HUES48 (cell line): ENCODE data around the gene PPP1R12B.
"Not testable (repeated sequence)": the region's sequence is repeated elsewhere in the genome, so short reads cannot be mapped to it uniquely, and the experiment has no call there.

Experiments
- H3K27ac ChIP-seq: one replicate; pipeline ENCODE4 v1.7.0; 2013; ENCODE audit warnings: low read depth, low read length, inconsistent platforms
- H3K27me3 ChIP-seq: 2 replicates; pipeline ENCODE4 v1.6.1; 2013; ENCODE audit warnings: mild to moderate bottlenecking, low read length; ENCODE audit not compliant: control insufficient read depth, insufficient read depth
- H3K36me3 ChIP-seq: 2 replicates; pipeline ENCODE4 v1.6.1; 2013; ENCODE audit warnings: low read length; ENCODE audit not compliant: control insufficient read depth, insufficient read depth
- H3K4me1 ChIP-seq: 2 replicates; pipeline ENCODE4 v1.6.1; 2013; ENCODE audit warnings: mild to moderate bottlenecking, low read length; ENCODE audit not compliant: control insufficient read depth, insufficient read depth
- H3K4me3 ChIP-seq: 2 replicates; pipeline ENCODE4 v1.5.1; 2013; ENCODE audit warnings: mild to moderate bottlenecking, low read depth, low read length
- H3K9ac ChIP-seq: 2 replicates; pipeline ENCODE4 v1.6.1; 2013; ENCODE audit warnings: mild to moderate bottlenecking, low read depth, low read length, moderate library complexity
- H3K9me3 ChIP-seq: 2 replicates; pipeline ENCODE4 v1.6.1; 2013; ENCODE audit warnings: low read length; ENCODE audit not compliant: control insufficient read depth, insufficient read depth

PPP1R12B gene

GRCh38 chr1:202375175-202375574, 26.7 kb downstream of the PPP1R12B start:
- H3K36me3 ChIP-seq, H3K27ac ChIP-seq, H3K9ac ChIP-seq, H3K4me3 ChIP-seq, H3K9me3 ChIP-seq, H3K27me3 ChIP-seq: not testable (repeated sequence)
- peaks cover 11% of the 10 kb centered on the region for H3K4me1 ChIP-seq

- Histone ChIP-seq H3K4me3 (no peak overlapping the region), H3K36me3 (no peaks in the 10 kb centered on the region), H3K9me3 (no peaks in the 10 kb centered on the region), H3K27ac (no peak overlapping the region), H3K9ac (no peak overlapping the region), H3K27me3 (no peaks in the 10 kb centered on the region), H3K4me1 (peaks cover 22% of the 10 kb centered on the region)
Measured at GRCh38 chr1:202376247-202376646, 27.7 kb downstream of the PPP1R12B start.

GRCh38 chr1:202379884-202380529, 31.5 kb downstream of the PPP1R12B start:
- not testable (repeated sequence) for H3K36me3 ChIP-seq, H3K27me3 ChIP-seq, H3K9me3 ChIP-seq
- Histone ChIP-seq H3K9ac (peak overlapping the region; percentile 38; the same call in 1 of the 2 replicates), H3K4me1 (peaks cover 23% of the 10 kb centered on the region), H3K27ac (peak overlapping the region; percentile 50), H3K4me3 (peak overlapping the region; percentile 36; the same call in 1 of the 2 replicates)

- H3K4me1 ChIP-seq = peaks cover 23% of the 10 kb centered on the region
- H3K27ac ChIP-seq = peak overlapping the region; percentile 50
- H3K27me3 ChIP-seq, H3K9me3 ChIP-seq, H3K36me3 ChIP-seq: not testable (repeated sequence)
- H3K9ac ChIP-seq = 0 out of 2 replicates have a peak overlapping the region, but pooled peaks have one; percentile 38
- H3K4me3 ChIP-seq = 0 out of 2 replicates have a peak overlapping the region, but pooled peaks have one; percentile 36
Measured at GRCh38 chr1:202380535-202380934, 32.0 kb downstream of the PPP1R12B start.

- not testable (repeated sequence) for H3K9ac ChIP-seq, H3K36me3 ChIP-seq, H3K27ac ChIP-seq, H3K27me3 ChIP-seq, H3K4me3 ChIP-seq, H3K9me3 ChIP-seq
- H3K4me1 ChIP-seq = peaks cover 23% of the 10 kb centered on the region
Measured at GRCh38 chr1:202381867-202382266, 33.4 kb downstream of the PPP1R12B start.

GRCh38 chr1:202395831-202396230, 47.3 kb downstream of the PPP1R12B start:
- H3K27me3 ChIP-seq, H3K36me3 ChIP-seq, H3K4me1 ChIP-seq, H3K4me3 ChIP-seq, H3K9me3 ChIP-seq, H3K27ac ChIP-seq, H3K9ac ChIP-seq: not testable (repeated sequence)

GRCh38 chr1:202397256-202397655, 48.8 kb downstream of the PPP1R12B start:
- H3K9ac ChIP-seq = no peak overlapping the region
- H3K9me3 ChIP-seq = no peaks in the 10 kb centered on the region
- no peak overlapping the region for H3K4me3 ChIP-seq
- H3K4me1 ChIP-seq = peaks cover 6% of the 10 kb centered on the region; the same call in 1 of the 2 replicates
- no peaks in the 10 kb centered on the region for H3K36me3 ChIP-seq
- no peaks in the 10 kb centered on the region for H3K27me3 ChIP-seq
- no peak overlapping the region for H3K27ac ChIP-seq

- not testable (repeated sequence) for H3K9ac ChIP-seq, H3K27me3 ChIP-seq, H3K27ac ChIP-seq, H3K4me1 ChIP-seq, H3K9me3 ChIP-seq, H3K4me3 ChIP-seq, H3K36me3 ChIP-seq
Measured at GRCh38 chr1:202398439-202398838, 49.9 kb downstream of the PPP1R12B start.

GRCh38 chr1:202401771-202402170, 53.3 kb downstream of the PPP1R12B start:
- not testable (repeated sequence) for H3K4me3 ChIP-seq, H3K27me3 ChIP-seq, H3K9ac ChIP-seq, H3K9me3 ChIP-seq, H3K27ac ChIP-seq, H3K4me1 ChIP-seq, H3K36me3 ChIP-seq

GRCh38 chr1:202403381-202403780, 54.9 kb downstream of the PPP1R12B start:
- not testable (repeated sequence) for H3K36me3 ChIP-seq, H3K9ac ChIP-seq, H3K9me3 ChIP-seq, H3K4me3 ChIP-seq, H3K27ac ChIP-seq, H3K4me1 ChIP-seq, H3K27me3 ChIP-seq

- no peak overlapping the region for H3K9ac ChIP-seq
- peaks cover 12% of the 10 kb centered on the region for H3K4me1 ChIP-seq
- no peaks in the 10 kb centered on the region for H3K27me3 ChIP-seq
- H3K36me3 ChIP-seq = no peaks in the 10 kb centered on the region
- H3K4me3 ChIP-seq = no peak overlapping the region
- H3K27ac ChIP-seq = no peak overlapping the region
- H3K9me3 ChIP-seq = no peaks in the 10 kb centered on the region
Measured at GRCh38 chr1:202405928-202406327, 57.4 kb downstream of the PPP1R12B start.
